ENCODE data around the gene IBA57.

Gene IBA57

GRCh38 chr1:228211531-228212414, 46.2 kb downstream of the IBA57 start:
- Histone ChIP-seq H3K27me3 (ENCODE audit: control insufficient read depth, insufficient read depth, low read length) (peaks cover 11% of the 10 kb centered on the region), H3K4me1 (ENCODE audit: control insufficient read depth, insufficient read depth, low read length) (peaks cover 3% of the 10 kb centered on the region; the same call in 1 of the 2 replicates), H3K36me3 (ENCODE audit: control insufficient read depth, insufficient read depth, low read length) (peaks cover 18% of the 10 kb centered on the region), H3K4me3 (ENCODE audit: low read depth, low read length) (peak overlapping the region; percentile 73; the same call in 1 of the 2 replicates), H3K9ac (ENCODE audit: low read length) (no peak overlapping the region), H3K9me3 (ENCODE audit: control insufficient read depth, insufficient read depth, low read depth, low read length) (no peaks in the 10 kb centered on the region), H3K27ac (ENCODE audit: low read depth, low read length) (no peak overlapping the region)

DNA sequence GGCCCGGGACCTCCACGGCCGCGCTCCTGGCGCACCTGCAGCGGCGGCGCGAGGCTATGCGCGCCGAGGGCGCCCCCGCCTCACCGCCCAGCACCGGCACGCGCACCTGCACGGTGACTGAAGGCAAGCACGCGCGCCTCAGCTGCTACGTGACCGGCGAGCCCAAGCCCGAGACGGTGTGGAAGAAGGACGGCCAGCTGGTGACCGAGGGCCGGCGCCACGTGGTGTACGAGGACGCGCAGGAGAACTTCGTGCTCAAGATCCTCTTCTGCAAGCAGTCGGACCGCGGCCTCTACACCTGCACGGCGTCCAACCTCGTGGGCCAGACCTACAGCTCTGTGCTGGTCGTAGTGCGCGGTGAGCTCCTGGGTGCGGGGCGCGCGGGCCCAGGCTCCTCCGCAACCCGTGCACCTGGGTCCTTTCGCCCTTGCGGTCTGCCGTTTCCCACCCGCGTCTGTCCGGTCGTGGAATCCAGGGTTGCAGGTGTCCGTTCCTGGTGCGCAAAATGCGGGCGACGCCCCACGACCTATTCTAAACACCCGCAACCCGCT, 46.9 kb downstream of the IBA57 start:
- Histone ChIP-seq H3K4me1 (ENCODE audit: control insufficient read depth, insufficient read depth, low read length) (peaks cover 3% of the 10 kb centered on the region; the same call in 1 of the 2 replicates), H3K27me3 (ENCODE audit: control insufficient read depth, insufficient read depth, low read length) (peaks cover 11% of the 10 kb centered on the region), H3K27ac (ENCODE audit: low read depth, low read length) (no peak overlapping the region), H3K9me3 (ENCODE audit: control insufficient read depth, insufficient read depth, low read depth, low read length) (no peaks in the 10 kb centered on the region), H3K36me3 (ENCODE audit: control insufficient read depth, insufficient read depth, low read length) (peaks cover 25% of the 10 kb centered on the region), H3K4me3 (ENCODE audit: low read depth, low read length) (peak overlapping the region; percentile 73), H3K9ac (ENCODE audit: low read length) (peak overlapping the region; percentile 49)

GRCh38 chr1:228212966-228213844, 47.6 kb downstream of the IBA57 start:
- H3K9me3 ChIP-seq (ENCODE audit: control insufficient read depth, insufficient read depth, low read depth, low read length) = no peaks in the 10 kb centered on the region
- peak overlapping the region; percentile 54 for H3K9ac ChIP-seq (ENCODE audit: low read length)
- H3K4me3 ChIP-seq (ENCODE audit: low read depth, low read length) = peak overlapping the region; percentile 79
- H3K36me3 ChIP-seq (ENCODE audit: control insufficient read depth, insufficient read depth, low read length) = peaks cover 32% of the 10 kb centered on the region
- H3K27ac ChIP-seq (ENCODE audit: low read depth, low read length) = no peak overlapping the region
- peaks cover 11% of the 10 kb centered on the region for H3K27me3 ChIP-seq (ENCODE audit: control insufficient read depth, insufficient read depth, low read length)
- peaks cover 3% of the 10 kb centered on the region; the same call in 1 of the 2 replicates for H3K4me1 ChIP-seq (ENCODE audit: control insufficient read depth, insufficient read depth, low read length)

- Histone ChIP-seq H3K9ac (ENCODE audit: low read length) (peak overlapping the region; percentile 71), H3K4me3 (ENCODE audit: low read depth, low read length) (peak overlapping the region; percentile 79), H3K9me3 (ENCODE audit: control insufficient read depth, insufficient read depth, low read depth, low read length) (no peaks in the 10 kb centered on the region), H3K27ac (ENCODE audit: low read depth, low read length) (no peak overlapping the region), H3K36me3 (ENCODE audit: control insufficient read depth, insufficient read depth, low read length) (peaks cover 41% of the 10 kb centered on the region), H3K4me1 (ENCODE audit: control insufficient read depth, insufficient read depth, low read length) (peaks cover 3% of the 10 kb centered on the region; the same call in 1 of the 2 replicates), H3K27me3 (ENCODE audit: control insufficient read depth, insufficient read depth, low read length) (peaks cover 11% of the 10 kb centered on the region; the same call in 1 of the 2 replicates)
Measured at GRCh38 chr1:228213917-228214808, 48.6 kb downstream of the IBA57 start.

- Histone ChIP-seq H3K4me3 (ENCODE audit: low read depth, low read length) (peak overlapping the region; percentile 79; the same call in 1 of the 2 replicates), H3K27ac (ENCODE audit: low read depth, low read length) (no peak overlapping the region), H3K36me3 (ENCODE audit: control insufficient read depth, insufficient read depth, low read length) (peaks cover 50% of the 10 kb centered on the region), H3K4me1 (ENCODE audit: control insufficient read depth, insufficient read depth, low read length) (peaks cover 3% of the 10 kb centered on the region; the same call in 1 of the 2 replicates), H3K9ac (ENCODE audit: low read length) (no peak overlapping the region), H3K9me3 (ENCODE audit: control insufficient read depth, insufficient read depth, low read depth, low read length) (no peaks in the 10 kb centered on the region), H3K27me3 (ENCODE audit: control insufficient read depth, insufficient read depth, low read length) (peaks cover 11% of the 10 kb centered on the region; the same call in 1 of the 2 replicates)
Measured at GRCh38 chr1:228214921-228215662, 49.5 kb downstream of the IBA57 start.

- peaks cover 11% of the 10 kb centered on the region; the same call in 1 of the 2 replicates for H3K27me3 ChIP-seq (ENCODE audit: control insufficient read depth, insufficient read depth, low read length)
- H3K36me3 ChIP-seq (ENCODE audit: control insufficient read depth, insufficient read depth, low read length) = peaks cover 56% of the 10 kb centered on the region
- H3K9ac ChIP-seq (ENCODE audit: low read length) = no peak overlapping the region
- no peaks in the 10 kb centered on the region for H3K9me3 ChIP-seq (ENCODE audit: control insufficient read depth, insufficient read depth, low read depth, low read length)
- H3K4me1 ChIP-seq (ENCODE audit: control insufficient read depth, insufficient read depth, low read length) = peaks cover 3% of the 10 kb centered on the region; the same call in 1 of the 2 replicates
- no peak overlapping the region for H3K4me3 ChIP-seq (ENCODE audit: low read depth, low read length)
- no peak overlapping the region for H3K27ac ChIP-seq (ENCODE audit: low read depth, low read length)
Measured at GRCh38 chr1:228215663-228216116, 50.1 kb downstream of the IBA57 start.

DNA sequence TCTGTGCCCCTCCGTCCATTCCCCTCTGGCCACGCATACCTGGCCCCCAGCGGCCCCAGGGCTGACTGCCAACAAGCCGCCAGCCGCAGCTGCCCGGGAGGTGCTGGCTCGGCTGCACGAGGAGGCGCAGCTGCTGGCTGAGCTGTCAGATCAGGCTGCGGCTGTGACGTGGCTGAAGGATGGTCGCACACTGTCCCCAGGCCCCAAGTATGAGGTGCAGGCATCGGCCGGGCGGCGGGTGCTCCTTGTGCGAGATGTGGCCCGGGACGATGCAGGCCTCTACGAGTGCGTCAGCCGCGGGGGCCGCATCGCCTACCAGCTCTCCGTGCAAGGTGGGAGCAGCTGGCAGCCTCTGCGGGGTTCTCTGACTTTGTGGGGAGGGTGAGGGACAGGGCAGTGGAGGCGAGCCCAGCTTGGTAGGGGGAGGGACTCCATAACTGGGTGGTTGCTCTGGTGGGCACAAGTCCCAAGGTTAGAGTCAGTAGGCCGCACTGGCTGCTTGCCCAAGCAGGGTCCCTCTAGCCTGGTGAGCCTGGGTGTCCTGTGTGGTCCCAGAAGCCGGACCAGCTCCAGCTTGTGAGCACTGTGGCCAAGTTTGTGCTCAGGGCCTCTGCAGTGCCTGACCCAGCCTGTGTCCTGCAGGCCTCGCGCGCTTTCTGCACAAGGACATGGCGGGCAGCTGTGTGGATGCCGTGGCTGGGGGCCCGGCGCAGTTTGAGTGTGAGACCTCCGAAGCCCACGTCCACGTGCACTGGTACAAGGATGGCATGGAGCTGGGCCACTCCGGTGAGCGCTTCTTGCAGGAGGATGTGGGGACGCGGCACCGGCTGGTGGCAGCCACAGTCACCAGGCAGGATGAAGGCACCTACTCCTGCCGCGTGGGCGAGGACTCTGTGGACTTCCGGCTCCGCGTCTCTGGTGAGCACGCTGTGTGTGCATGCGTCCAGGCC, 51.0 kb downstream of the IBA57 start:
- no peak overlapping the region for H3K4me3 ChIP-seq (ENCODE audit: low read depth, low read length)
- H3K9ac ChIP-seq (ENCODE audit: low read length) = no peak overlapping the region
- H3K4me1 ChIP-seq (ENCODE audit: control insufficient read depth, insufficient read depth, low read length) = peaks cover 3% of the 10 kb centered on the region; the same call in 1 of the 2 replicates
- peaks cover 10% of the 10 kb centered on the region; the same call in 1 of the 2 replicates for H3K27me3 ChIP-seq (ENCODE audit: control insufficient read depth, insufficient read depth, low read length)
- H3K36me3 ChIP-seq (ENCODE audit: control insufficient read depth, insufficient read depth, low read length) = peaks cover 60% of the 10 kb centered on the region
- no peaks in the 10 kb centered on the region for H3K9me3 ChIP-seq (ENCODE audit: control insufficient read depth, insufficient read depth, low read depth, low read length)
- H3K27ac ChIP-seq (ENCODE audit: low read depth, low read length) = no peak overlapping the region

DNA sequence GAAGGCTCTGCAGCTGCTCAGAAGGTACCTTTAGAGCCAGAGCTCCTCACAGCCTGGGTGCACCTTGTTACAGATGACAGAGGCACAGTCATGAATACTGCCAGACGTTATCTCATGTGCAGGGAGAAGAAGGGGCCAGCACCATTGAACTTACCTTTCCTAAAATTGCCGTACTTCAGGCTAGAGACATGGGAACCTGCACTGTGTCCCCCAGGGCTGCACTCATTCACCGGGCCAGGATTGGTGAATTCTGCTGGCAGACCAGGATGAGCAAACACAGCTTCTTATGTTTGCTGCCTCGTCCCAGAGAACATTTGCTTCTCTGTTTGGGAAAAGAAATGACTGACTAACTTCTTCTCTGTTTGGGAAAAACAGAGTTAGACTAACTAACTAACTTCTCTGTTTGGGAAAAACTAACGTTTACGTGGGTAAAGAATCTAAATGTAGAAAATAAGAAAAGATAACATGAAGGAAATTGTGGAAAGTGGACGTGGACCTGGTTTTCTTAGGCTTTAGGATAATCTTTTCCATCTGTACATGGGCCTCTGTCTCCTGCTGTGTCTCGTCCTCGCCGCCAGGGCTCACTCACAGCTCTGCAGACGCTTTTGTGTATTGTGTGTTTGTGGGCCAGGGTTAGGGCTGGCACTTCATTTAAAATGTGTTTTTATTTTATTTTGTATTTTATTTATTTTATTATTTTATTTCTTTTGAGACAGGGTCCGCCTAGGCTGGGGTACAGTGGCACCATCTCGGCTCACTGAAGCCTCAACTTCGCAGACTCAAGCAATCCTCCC, 52.1 kb downstream of the IBA57 start:
- 0 out of 2 replicates have a peak overlapping the region, but pooled peaks have one; percentile 19 for H3K27ac ChIP-seq (ENCODE audit: low read depth, low read length)

More for the DNA sequence above, 52.1 kb downstream of the IBA57 start:
- H3K9ac ChIP-seq (ENCODE audit: low read length) = no peak overlapping the region
- H3K4me3 ChIP-seq (ENCODE audit: low read depth, low read length) = no peak overlapping the region
- peaks cover 66% of the 10 kb centered on the region for H3K36me3 ChIP-seq (ENCODE audit: control insufficient read depth, insufficient read depth, low read length)
- peaks cover 3% of the 10 kb centered on the region; the same call in 1 of the 2 replicates for H3K4me1 ChIP-seq (ENCODE audit: control insufficient read depth, insufficient read depth, low read length)
- no peaks in the 10 kb centered on the region for H3K27me3 ChIP-seq (ENCODE audit: control insufficient read depth, insufficient read depth, low read length)
- no peaks in the 10 kb centered on the region for H3K9me3 ChIP-seq (ENCODE audit: control insufficient read depth, insufficient read depth, low read depth, low read length)
